22Rv1 (cell line): ENCODE data around the gene MCF2L.

Experiments
- ZFX ChIP-seq: fragments of 450-650 bp; IDR thresholded peaks from 2 replicates; pipeline ENCODE4 v1.6.1; 2017; ENCODE audit warnings: antibody characterized with exemption, borderline replicate concordance
- TF ChIP-seq, protein P1 (sequence below): fragments of 450-650 bp; IDR thresholded peaks from 2 replicates; pipeline ENCODE4 v1.5.1; 2017; ENCODE audit warnings: mild to moderate bottlenecking

DNA sequence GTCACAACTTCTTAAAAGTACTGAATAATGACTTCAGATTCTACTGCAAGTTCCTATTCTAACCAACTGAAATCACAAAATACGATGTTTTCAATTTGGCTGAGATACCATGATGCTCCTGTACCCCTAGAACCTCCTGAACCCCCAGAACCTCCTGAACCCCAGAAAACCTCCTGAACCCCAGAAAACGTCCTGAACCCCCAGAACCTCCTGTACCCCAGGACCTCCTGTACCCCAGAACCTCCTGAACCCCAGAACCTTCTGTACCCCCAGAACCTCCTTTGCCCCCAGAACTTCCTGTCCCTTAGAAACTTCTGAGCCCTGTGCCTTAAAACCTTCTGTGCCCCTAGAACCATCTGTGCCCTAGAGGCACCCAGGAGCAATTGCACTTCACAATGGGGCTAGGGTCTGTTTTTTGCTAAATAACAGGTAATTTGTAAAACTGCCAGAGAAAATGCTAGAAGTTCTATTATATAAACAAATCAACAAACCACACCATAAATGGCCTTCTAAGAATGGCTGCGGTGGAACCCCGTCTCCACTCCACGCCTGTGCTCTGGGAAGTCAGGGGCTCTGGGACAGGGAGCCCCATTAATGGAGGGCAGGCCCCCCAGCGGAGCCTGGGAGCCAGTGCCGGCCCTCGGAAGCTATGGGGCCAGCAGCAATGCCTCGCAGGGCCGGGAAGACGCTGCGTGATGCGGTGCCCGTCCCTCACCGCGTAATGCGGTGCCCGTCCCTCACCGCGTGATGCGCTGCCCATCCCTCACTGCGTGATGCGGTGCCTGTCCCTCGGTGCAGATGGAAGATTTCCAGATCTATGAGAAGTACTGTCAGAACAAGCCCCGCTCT is 115.3 kb downstream of the MCF2L start:
- TF ChIP-seq, protein P1, sequence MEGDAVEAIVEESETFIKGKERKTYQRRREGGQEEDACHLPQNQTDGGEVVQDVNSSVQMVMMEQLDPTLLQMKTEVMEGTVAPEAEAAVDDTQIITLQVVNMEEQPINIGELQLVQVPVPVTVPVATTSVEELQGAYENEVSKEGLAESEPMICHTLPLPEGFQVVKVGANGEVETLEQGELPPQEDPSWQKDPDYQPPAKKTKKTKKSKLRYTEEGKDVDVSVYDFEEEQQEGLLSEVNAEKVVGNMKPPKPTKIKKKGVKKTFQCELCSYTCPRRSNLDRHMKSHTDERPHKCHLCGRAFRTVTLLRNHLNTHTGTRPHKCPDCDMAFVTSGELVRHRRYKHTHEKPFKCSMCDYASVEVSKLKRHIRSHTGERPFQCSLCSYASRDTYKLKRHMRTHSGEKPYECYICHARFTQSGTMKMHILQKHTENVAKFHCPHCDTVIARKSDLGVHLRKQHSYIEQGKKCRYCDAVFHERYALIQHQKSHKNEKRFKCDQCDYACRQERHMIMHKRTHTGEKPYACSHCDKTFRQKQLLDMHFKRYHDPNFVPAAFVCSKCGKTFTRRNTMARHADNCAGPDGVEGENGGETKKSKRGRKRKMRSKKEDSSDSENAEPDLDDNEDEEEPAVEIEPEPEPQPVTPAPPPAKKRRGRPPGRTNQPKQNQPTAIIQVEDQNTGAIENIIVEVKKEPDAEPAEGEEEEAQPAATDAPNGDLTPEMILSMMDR = no peak
- TF ChIP-seq ZFX = no peak
